Activated effector memory CD4-positive, alpha-beta T cell treated with Interleukin-2 at 50 U/mL for 16 hours (primary cell): ENCODE data around the gene IFT80.
"Not testable (repeated sequence)": the region's sequence is repeated elsewhere in the genome, so short reads cannot be mapped to it uniquely, and the experiment has no call there.

Experiments
- DNase-seq: peaks from one replicate; pipeline ENCODE4 v3.0.0-alpha.2; 2020

Gene IFT80

GRCh38 chr3:160355826-160356225 lies 43.2 kb downstream of the IFT80 start:
- no peak for DNase-seq

GRCh38 chr3:160346511-160346910 lies 52.5 kb downstream of the IFT80 start:
- DNase-seq = no peak

- DNase-seq = no peak
Observed at GRCh38 chr3:160343132-160343531, 55.9 kb downstream of the IFT80 start.

GRCh38 chr3:160340351-160340750 lies 58.7 kb downstream of the IFT80 start:
- DNase-seq = no peak

GRCh38 chr3:160331127-160331937 lies 67.7 kb downstream of the IFT80 start:
- DNase-seq = no peak

GRCh38 chr3:160330690-160331089 lies 68.3 kb downstream of the IFT80 start:
- no peak for DNase-seq

GRCh38 chr3:160330109-160330508 lies 68.9 kb downstream of the IFT80 start:
- no peak for DNase-seq

GRCh38 chr3:160326286-160326685 lies 72.7 kb downstream of the IFT80 start:
- DNase-seq = not testable (repeated sequence)

- not testable (repeated sequence) for DNase-seq
Observed at GRCh38 chr3:160321821-160322220, 77.2 kb downstream of the IFT80 start.

- DNase-seq = no peak
Observed at GRCh38 chr3:160319322-160319721, 79.7 kb downstream of the IFT80 start.

GRCh38 chr3:160314995-160315394 lies 84.0 kb downstream of the IFT80 start:
- no peak for DNase-seq

GRCh38 chr3:160312014-160312624 lies 86.9 kb downstream of the IFT80 start:
- DNase-seq = no peak

GRCh38 chr3:160302806-160303205 lies 96.2 kb downstream of the IFT80 start:
- DNase-seq = no peak

- DNase-seq = no peak
Observed at GRCh38 chr3:160296591-160296990, 102.4 kb downstream of the IFT80 start.

GRCh38 chr3:160291909-160292299 lies 107.1 kb downstream of the IFT80 start:
- no peak for DNase-seq

GRCh38 chr3:160291290-160291908 lies 107.6 kb downstream of the IFT80 start:
- DNase-seq = no peak

GRCh38 chr3:160287666-160288065 lies 111.4 kb downstream of the IFT80 start:
- no peak for DNase-seq

GRCh38 chr3:160286231-160286630 lies 112.8 kb downstream of the IFT80 start:
- DNase-seq = no peak

GRCh38 chr3:160280836-160281235 lies 118.2 kb downstream of the IFT80 start:
- no peak for DNase-seq

- DNase-seq = no peak
Observed at GRCh38 chr3:160279657-160280056, 119.4 kb downstream of the IFT80 start.

- no peak for DNase-seq
Observed at GRCh38 chr3:160278210-160278609, 120.8 kb downstream of the IFT80 start.

- no peak for DNase-seq
Observed at GRCh38 chr3:160265088-160265487, 133.9 kb downstream of the IFT80 start.

- DNase-seq = no peak
Observed at GRCh38 chr3:160260587-160261270, 138.3 kb downstream of the IFT80 start.

GRCh38 chr3:160259589-160259988 lies 139.4 kb downstream of the IFT80 start:
- DNase-seq = no peak
